DMS79 (cell line): ENCODE measurements around the gene IL34.
"Not testable (repeated sequence)": the region's sequence is repeated elsewhere in the genome, so short reads cannot be mapped to it uniquely, and the experiment has no call there.

Experiments
- DNase-seq: peaks from one replicate; lab custom pipeline; 2025; lab: John Stamatoyannopoulos, UW

IL34 gene

DNA sequence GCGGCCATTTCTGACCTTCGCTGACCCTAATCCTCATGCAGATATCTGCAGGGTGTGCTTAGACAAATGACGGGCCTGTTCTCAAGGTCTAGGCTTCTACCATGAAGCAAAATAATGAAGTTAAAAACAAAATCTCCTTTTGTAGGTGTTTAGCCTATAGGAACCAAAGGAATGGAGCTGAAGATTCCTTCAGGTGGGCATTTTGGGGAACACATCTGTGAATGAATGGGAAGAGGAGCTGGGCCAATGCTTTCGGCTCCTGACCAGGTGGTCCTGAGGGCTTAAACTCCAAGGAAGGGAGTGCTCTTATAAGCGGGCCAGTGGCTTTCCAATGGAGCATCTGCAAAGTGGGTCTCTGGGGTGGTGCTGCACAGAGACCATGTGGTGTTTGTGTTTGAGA lies 14.1 kb upstream of the IL34 start:
- no peak for DNase-seq

DNA sequence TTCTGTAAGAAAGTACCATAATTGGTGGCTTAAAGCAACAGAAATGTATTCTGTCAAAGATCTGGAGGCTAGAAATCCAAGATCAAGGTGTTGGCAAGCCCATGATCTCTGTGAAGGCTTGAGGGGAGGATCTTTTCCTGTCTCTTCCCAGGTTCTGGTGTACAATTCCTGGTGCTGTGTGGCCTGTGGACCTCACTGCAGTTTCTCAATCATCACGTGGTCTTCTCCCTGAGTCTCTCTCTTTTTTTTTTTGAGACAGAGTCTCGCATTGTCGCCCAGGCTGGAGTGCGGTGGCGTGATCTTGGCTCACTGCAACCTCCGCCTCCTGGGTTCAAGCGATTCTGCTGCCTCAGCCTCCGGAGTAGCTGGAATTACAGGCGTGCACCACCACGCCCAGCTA lies 12.7 kb upstream of the IL34 start:
- DNase-seq = not testable (repeated sequence)

DNA sequence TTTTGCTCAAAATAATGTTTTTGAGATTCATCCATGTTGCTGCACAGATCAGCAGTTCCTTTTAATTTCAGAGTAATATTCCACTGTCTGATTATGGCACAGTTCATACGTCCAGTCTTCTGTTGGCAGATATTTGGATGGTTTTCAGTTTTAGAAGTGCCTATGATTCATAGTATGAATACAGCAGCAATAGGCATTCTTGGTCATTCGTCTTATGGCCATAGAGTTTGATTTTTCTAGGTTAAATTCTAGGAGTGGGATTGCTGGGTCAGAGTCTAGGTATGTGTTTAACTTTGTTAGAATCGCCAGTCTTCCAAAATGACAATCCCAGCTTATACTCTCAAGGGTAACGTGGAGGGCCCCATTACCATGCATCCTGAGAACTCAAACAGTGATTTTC lies 11.5 kb upstream of the IL34 start:
- no peak for DNase-seq

DNA sequence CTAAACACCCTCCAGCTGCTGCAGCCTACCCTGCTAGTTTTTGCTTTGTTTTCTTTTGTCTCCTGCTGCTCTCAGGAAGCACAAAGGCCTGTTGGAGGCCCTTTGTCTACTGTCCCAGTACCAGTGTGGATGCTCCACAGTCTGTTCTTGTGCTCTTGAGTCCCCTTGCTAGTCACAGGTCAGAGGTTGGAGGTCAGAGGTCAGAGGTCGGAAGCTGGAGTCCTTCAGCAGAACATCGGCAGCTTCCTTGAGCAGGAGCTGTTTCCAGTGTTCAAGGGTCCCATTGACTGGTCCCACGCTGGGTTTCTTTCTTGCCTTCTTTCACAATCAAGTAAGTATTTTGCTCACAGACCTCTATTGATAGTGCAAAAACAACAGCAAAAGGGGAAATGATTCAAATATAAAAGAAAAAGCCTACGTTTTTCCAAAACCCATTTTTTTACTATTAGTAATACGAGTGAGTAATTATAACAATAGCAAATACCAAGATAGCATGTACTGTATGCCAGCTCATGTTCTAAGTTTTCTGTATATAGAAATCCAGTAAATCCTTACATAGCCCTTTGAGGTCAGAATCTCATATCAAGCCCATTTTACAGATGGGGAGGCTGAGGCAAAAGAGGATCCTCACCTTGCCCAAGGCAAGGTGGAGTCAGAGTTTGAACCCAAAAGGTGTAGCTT lies 10.9 kb upstream of the IL34 start:
- DNase-seq = no peak

DNA sequence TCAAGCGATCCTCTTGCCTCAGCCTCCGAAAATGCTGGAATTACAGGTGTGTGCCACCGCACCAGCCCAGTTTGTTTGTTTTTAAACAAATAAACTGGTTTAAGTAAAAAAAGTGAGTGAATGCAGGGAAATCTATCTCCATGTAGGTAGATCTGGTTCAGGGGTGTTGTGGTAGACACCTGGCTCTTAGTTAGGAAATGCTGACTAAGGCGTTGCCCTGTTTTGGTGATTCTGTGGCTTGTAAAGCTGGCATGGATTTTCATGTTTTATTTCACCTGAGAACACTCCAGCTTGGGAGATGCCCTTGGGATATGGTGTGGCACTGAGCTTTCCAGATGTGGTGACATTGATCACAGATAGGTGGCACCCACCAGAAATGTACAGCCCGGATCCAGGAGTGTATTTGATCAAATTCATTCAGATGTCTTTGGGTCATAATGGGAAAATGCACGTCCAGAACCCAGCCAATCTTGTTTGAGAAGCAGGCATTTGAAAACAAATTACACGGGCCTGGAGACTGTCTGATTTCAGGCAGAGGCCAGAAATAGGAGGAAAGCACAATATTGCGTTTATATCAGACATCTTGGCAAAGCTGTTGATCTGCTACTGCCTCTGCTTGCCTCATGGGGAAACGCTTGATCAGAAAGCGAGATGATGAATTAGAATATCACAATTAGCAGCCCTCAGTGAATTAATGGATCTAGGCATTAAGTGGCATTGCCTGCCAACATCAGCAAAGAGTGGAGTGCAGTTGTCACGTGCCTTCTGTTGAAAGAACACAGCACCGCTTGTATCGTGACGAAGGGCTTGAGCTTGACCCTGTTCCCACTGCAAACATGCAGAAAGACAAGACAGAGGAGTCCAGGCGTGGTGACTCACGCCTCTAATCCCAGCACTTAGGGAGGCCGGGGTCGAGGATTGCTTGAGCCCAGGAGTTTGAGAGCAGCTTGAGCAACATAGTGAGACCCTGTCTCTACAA lies 7.3 kb upstream of the IL34 start:
- no peak for DNase-seq

DNA sequence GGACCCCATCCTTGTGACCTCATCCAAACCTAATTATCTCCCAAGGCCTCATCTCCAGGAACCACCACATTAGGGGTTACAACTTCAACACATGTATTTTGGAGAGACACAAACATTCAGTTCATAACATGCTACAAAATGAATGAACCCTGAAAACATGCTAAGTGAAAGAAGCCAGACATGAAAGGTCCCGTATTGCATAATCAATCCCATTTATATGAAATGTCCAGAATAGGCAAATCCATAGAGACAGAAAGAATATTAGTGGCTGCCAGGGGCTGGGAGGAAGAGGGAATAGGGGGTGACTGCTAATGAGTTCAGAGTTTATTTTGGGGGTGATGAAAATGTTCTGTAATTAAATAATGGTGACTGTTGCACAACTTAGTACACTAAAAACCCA lies 3.7 kb upstream of the IL34 start:
- DNase-seq = no peak

DNA sequence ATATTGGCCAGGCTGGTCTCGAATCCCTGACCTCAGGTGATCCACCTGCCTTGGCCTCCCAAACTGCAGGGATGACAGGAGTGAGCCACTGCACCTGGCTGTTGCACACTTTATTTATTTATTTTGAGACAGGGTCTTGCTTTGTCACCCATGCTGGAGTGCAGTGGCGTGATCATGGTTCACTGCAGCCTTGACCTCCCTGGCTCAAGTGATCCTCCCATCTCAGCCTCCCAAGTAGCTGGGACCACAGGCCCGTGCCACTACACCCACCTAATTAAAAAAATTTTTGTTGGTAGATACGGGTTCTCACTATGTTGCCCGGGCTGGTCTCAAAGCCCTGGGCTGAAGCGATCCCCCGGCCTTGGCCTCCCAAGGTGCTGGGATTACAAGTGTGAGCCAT lies 3.1 kb upstream of the IL34 start:
- DNase-seq = not testable (repeated sequence)

DNA sequence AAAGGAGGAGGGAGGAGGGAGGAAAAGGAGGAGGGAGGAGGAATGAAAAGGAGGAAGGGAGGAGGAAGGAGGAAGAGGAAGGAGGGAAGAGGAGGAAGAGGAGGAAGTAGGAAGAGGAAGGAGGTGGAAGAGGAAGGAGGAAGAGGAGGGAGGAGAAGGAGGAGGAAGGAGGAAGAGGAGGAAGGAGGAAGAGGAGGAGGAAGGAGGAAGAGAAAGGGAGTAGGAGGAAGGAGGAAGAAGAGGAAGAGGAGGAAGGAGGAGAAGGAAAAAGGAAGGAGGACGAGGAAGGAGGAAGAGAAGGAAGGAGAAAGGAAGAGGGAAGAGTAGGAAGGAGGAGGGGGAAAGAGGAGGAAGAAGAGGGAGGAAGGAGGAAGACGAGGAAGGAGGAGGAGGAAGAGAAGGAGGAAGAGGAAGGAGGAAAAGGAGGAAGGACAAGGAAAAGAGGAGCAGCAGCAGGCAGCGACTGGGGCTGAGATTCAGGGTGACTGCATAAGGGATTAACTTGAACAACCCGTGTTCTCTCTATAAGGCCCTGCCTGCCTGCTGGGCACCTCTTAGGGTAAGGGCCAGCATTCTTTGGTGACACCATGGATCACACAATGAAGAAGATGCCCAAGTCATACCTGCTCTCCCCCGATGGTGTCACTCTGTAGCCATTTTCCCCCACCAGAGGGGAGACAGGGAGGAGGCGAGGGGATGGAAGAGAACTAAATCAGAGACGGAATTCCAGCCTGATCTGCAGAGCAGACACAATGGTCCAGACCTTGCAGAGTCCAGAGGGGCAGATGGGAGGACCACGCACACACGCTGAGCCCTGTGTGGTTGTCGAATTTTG lies 1.4 kb upstream of the IL34 start:
- DNase-seq = no peak

DNA sequence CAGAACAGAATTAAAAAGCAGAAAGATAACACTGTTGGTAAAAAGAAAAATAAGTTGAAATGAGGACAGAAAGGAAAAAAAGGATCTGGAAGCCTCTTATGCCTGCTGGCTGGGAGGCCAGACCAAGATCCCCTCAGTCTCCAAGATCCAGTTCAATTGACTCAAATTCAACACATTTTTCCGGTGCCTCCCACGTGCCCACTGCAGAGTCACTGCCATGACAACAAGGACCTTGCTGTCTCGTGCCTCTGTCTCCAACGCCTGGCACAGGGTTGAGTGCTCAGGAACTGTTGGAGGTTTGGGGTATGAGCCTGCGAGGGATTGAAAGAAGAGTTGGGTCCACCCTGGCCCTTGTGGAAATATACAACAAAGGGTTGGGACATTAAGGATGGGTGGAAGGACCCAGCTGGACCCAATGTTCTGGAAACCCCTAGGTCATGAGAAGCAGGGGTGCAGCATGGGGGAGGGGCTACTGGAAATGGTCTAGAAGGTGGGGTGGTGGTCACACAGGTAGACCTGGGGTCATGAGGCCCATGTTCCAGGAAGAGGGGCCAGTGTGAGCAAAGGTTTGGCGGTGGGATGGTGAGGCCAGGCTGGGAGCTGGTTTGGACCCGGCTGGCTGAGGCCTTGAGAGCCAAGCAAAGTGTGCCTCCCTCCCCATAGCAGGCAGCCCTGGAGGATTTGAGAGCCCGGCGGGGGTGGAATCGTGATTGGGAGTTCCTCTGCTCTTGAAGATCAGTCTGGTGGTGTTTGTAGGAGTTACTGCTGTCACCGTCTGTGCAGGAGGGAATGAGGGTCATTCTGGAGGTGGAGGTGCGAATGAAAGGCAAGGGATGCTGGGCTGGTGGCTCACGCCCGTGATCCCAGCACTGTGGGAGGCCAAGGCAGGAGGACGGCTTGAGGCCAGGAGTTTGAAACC lies 1.3 kb downstream of the IL34 start:
- DNase-seq = no peak

DNA sequence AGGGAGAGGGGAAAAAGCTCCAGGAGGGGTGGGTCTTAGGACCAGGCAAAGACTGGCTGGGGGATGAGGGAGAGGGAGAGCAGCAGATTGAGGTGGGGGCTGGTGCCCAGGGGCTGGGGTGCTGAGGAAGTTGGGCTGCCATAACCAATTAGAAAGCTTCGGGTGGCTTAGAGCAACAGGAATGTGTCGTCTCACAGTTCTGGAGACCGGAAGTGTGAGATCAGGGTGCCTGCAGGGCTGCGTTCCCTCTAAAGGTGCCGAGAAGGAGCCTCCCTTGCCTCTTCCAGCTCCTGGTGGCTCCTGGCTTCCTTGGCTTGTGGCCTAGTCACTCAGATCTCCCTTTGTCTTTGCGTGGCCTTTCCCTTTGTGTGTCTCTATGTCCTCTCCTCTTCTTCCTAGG lies 2.2 kb downstream of the IL34 start:
- no peak for DNase-seq

DNA sequence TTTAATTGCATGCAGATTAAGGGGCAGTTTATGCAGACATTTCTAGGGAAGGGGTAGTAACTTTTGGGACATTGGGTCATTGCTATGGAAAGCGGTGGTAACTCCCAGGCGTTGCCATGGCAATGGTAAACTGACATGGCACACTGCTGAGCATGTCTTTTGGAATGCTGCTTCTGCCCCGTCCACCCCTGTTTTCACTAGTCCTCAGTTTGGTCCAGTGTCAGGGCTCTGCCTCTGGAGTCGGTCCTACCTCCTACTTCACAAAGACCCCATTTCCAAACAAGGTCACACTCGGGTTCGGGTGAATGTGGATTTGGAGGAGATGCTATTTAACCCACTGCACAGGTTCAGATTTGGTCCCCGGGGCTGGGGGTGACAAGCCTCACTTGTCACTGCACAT lies 2.9 kb downstream of the IL34 start:
- no peak for DNase-seq

DNA sequence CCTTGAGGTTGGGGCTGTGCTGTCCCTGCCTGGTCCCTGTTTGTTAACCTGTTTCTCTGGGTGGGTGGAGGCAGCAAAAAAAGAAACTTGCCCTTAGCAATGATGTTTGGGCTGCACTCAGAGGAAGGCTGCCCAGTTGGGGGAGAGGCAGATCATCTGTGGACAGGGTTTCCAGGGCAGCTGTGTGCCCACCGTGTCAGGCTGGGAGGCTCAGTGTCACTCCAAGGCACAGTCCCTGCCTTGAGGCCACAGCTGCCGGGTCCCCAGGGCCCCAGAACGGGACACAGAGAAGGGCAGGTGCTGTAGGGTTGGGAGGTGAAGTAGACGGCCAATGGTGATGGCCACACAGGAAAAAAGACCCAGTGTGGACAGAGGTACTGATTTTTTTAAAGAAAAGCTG lies 3.9 kb downstream of the IL34 start:
- no peak for DNase-seq

DNA sequence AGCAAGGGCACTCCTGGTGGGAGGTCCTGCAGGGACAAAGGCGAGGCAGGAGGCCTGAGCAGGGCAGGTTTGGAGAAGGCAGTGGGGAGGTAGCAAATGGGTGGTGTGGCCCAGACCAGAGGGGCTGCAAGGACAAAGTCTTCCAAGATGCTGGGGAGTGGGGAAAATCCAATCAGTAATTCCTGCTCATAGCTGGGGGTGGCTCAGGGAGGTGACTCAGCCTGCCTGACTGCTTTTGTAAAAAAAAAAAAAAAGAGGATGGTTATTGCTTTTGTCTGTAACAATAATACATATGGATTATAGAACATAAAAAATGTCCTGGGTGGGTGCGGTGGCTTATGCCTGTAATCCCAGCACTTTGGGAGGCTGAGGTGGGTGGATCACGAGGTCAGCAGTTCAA lies 5.2 kb downstream of the IL34 start:
- no peak for DNase-seq

DNA sequence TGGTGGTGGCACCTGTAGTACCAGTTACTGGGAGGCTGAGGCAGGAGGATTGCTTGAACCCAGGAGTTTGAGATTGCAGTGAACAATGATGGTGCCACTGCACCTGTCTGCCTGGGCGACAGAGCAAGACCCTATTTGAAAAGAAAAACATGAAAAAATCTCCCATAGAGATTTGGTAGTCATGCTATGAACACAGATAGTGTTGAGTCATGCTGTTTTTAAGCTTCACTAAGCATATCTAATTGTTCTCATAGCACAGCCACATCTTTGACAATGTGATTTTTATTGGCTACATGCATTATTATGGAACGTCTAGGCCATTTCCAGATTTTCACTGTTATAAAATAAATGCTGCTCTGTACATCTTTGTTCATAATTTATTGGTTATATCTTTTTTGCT lies 6.0 kb downstream of the IL34 start:
- peak; percentile 11 for DNase-seq

DNA sequence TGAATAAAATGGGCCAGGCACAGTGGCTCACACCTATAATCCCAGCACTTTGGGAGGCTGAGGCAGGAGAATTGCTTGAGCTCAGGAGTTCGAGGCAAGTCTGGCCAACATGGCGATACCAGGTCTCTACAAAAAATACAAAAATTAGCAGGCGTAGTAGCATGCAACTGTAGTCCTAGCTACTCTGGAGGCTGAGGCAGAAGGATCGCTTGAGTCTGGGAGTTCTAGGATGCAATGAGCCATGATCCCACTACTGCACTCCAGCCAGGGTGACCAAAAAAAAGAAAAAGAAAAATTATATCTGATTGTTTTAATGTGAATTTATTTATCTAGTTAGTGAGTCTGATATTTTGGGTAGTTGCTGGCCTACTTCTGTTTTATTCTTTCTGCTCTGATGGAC lies 7.0 kb downstream of the IL34 start:
- no peak for DNase-seq

DNA sequence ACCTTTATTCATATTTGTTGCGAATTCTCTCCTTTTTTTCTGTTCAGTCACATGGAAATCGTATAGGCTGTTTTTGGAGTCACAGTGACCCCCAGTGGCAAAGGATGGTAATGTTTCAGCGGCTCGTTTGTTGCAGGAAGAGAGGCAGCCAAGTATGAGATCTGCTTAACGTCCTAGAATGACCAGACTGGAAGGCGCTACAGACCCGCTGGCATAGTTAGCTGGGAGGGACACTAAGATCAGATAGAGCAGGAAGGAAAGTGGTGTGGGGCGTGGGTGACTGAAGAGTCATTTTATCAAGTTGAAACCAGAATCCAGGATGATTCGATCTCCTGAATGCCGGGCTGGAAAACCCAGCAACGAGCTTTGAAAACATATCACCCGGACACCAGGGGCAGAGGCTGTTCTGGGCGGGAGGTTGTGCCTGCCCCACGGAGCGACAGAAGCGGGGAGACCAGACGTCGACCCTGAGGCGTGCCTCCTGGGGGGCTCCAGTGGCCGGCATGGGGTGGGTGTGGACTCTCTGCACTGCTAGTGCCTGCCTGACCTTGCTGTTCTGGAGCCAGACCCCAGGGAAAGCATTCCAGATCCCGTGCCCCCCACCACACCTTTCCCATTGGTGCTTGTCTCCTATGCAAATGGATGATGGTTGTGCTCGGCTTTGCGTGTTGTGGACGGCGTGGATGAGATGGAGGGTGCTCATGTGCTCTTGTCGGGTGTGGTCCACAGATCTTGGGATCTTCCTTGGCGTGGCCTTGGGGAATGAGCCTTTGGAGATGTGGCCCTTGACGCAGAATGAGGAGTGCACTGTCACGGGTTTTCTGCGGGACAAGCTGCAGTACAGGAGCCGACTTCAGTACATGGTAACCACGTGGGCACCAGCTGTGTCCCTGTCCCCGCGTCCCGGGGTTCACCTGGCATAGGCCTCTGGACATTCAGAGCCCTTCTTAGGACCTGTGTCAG lies 7.7 kb downstream of the IL34 start:
- peak; percentile 22 for DNase-seq

DNA sequence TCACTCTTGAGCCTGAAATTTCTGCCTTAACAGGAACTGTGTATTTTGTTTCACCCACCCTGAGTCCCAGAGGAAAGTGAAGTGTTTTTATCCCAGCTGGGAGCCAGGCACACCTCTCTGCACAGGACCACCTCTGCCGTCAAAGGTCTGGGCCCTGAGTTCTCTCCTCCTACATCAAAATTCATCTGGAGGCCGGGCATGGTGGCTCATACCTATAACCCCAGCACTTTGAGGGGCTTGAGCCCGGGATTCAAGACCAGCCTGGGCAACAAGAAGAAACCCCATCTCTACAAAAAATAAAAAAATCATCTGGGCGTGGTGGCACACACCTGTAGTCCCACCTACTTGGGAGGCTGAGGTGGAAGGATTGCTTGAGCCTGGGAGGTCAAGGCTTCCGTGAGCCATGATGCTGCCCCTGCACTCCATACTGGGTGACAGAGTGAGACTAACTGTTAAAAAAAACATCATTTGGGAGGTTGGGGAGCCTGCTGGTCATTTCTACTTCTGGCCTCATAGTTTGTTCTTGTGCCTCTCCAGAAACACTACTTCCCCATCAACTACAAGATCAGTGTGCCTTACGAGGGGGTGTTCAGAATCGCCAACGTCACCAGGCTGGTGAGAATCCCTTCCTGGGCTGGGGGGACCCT lies 9.8 kb downstream of the IL34 start:
- DNase-seq = no peak

DNA sequence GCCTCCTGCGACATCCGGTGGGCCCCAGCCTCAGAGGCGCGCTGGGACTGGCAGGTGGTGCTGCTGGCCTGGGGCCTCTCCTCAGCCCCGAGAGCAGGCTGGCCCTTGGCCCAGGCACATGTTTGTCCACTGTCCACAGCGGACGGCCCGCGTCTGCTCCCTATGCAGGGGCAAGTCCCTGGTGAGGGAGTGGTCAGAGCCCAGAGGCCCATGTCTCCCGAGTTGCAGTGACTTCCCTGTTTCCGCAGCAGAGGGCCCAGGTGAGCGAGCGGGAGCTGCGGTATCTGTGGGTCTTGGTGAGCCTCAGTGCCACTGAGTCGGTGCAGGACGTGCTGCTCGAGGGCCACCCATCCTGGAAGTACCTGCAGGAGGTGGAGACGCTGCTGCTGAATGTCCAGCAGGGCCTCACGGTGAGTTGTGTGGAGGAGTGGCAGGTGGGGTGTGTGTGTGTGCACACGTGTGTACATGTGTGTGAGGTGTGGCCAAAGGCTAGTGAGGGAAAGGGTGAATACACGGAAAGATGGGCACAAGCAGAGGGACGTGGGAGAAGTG lies 10.4 kb downstream of the IL34 start:
- no peak for DNase-seq

DNA sequence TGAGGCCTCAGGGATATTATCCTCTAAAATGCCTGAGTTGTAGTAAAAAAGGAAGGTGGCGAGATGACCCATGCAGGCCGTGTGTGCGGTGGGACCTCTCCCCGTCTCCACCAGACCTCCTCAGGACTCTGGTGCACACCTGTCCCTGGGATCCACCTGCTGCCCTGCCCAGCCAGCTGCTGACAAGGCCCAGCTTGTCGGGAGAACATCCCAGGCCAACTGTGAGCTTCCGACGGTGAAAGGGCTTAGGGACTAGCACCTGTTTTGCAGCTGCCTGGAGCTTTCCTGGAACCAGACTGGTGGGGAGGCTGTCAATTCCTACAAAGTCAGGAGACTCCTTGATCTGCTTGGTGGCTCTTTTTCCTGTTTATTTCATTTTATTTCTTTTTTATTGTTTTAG lies 11.6 kb downstream of the IL34 start:
- no peak for DNase-seq
